Right ventricle myocardium inferior (tissue), 1 donor: ENCODE results near the gene TRABD. TPM values are rescaled to one million over a fixed set of nuclear protein-coding genes. Genes with fewer than 3 reads are reported as not detected.
A peak's percentile ranks its signal among the peaks of the same experiment; 100 is the strongest.
"Not testable (repeated sequence)": the region's sequence is repeated elsewhere in the genome, so short reads cannot be mapped to it uniquely, and the experiment has no call there.

Source experiments
- ATAC-seq: fragments of 200-7000 bp; cut with Tn5 transposase; one replicate; pipeline ENCODE4 v1.9.1; 2020; ENCODE audit warnings: mild to moderate bottlenecking, moderate library complexity
- DNase-seq: peaks from one replicate; pipeline ENCODE4 v3.0.0; 2021; ENCODE audit errors: missing footprints
- intact Hi-C: fragments of 100-400 bp; cut with DNase I; formaldehyde crosslinking; loops from one replicate; pipeline ENCODE4 v1.11.0; 2022
- total RNA-seq: library from RNA; stranded (reverse); fragmentation: NEBNext Ultra II Directional; extraction: Animal tissue kit (Norgen Biotek cat#: 25700); gene quantifications from one replicate; pipeline ENCODE4 v1.2.1, GENCODE V29; 2021
- donor health status: DM: no; HTN: yes; CAD: no; lungs with severe emphysema.

The TRABD gene
- total RNA-seq, 1 donor from 2014 or later, result 22.3 TPM

DNA sequence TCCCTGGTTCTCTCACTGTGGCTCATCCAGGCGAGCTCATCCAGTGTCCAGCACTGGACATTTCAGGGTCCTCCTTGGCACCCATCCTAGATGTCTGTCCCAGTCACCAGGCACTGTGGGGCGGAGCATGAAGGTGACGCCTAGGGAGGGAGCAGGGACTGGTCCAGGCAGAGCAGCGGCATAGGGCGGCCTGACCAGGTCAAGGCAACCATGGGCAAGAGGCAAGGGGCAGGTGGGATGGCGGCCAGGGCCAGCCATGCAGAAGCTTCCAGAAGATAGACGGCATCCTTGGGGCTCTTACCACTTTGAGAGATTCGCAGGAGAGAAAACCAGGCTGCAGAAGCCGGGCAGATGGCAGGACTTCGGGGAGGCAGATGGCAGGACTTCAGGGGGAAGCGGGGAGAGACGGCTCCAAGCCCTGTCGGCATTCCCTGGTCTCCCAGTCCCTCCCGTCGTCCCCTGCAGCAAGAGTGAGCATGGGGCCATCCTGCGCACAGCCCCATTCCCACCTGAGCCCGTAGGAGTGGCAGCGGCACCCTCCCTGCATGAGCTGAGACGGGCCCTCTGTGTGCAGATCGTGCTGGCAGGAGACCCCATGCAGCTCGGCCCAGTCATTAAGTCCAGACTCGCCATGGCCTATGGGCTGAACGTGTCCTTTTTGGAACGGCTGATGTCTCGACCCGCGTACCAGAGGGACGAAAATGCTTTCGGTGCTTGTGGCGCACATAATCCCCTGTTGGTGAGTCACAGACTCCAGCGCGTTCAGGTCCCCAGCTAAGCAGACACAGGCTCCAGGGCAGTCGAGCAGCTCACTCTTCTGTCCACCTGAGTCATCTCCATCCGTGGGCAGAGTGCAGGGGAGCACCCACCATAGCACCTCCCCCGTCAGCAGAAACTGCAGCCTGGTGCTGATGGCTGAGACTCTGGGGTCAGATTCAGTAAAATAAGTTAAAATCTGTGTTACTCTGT lies 35.3 kb upstream of the TRABD start:
- no peak for ATAC-seq
- DNase-seq, result no peak
- intact Hi-C loops, result no loop called here

DNA sequence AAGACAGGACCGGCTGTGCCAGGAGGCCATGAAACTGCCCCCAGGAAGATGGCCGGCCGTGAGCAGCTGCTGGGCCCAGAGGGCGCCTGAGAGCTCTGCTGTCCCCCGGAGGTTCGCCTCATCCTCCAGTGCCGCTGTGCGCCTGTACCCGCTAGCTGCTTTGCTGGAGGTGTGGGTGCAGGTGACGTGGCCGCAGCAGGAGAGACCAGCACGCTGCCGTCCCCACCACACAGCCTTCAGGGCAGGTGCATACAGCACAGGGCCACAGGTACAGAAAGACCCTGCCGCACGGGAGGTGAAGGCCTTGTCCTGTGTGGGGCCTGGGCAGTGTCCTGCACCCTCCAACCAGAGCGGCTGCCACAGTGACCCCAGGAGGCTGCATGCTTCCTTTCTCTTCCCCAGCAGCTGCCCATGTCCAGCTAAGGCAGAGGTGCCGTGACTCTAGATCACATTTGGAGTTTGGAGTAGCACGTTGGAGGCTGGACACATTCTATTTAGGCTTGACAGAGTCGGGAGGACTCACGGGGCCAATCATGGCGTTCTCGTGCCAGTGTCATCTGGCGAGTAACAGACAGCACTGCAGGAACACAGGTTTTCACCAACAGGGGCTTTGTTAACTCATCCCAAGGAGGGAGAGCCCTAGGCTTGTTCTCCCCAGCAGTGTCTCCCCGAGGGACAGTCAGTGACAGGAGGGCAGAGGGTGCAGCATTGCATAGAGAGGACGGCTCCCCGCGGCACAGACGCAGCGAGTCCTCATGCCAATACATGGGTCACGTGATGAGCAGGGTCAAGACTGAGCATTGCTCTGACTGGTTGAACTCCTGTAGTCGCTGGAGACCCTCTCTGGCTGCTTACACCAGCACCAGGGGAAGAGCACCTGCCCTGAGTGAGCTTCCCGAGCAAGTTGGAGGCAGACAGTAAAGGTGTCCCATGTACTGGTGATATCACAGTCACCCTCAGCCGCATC lies 33.9 kb upstream of the TRABD start:
- intact Hi-C loops, result no loop called here
- DNase-seq, result no peak
- ATAC-seq, result no peak

DNA sequence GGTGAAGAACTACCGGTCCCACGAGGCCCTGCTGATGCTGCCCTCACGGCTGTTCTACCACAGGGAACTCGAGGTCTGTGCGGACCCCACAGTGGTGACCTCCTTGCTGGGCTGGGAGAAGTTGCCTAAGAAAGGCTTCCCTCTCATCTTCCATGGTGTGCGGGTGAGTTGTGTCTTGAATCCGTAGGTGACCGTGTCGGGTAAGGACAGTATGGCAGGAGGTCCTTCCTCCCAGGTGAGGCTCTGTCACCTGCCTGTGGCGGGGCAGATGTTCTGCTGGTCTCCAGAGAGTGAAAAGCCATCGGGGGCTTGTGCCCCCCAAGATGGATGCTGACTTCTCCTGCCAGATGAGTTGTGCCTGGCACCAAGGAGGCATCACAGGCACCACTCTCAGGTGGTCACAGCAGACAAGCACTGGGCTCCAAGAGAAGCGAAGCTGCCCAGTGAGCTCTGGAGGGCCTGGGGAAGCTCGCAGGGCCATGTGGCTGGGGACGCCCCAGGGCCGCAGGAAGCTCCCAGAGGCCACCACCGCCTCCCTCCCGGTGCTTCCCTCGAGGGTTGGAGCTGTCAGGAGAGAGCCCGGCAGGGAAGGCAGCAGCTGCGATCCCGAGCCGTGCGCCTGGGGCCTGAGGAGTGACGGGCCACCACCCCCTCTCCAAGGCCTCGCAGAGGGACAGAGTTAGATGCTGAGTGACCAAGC lies 32.5 kb upstream of the TRABD start:
- intact Hi-C loops, result no loop called here
- no peak for DNase-seq
- no peak for ATAC-seq

GRCh38 chr22:50153756-50154140 lies 32.0 kb upstream of the TRABD start:
- intact Hi-C loops, result no loop called here
- DNase-seq (no peak), ATAC-seq (no peak)

GRCh38 chr22:50157709-50158375 lies 27.9 kb upstream of the TRABD start:
- no peak for DNase-seq
- no peak for ATAC-seq
- intact Hi-C loops, result no loop called here

DNA sequence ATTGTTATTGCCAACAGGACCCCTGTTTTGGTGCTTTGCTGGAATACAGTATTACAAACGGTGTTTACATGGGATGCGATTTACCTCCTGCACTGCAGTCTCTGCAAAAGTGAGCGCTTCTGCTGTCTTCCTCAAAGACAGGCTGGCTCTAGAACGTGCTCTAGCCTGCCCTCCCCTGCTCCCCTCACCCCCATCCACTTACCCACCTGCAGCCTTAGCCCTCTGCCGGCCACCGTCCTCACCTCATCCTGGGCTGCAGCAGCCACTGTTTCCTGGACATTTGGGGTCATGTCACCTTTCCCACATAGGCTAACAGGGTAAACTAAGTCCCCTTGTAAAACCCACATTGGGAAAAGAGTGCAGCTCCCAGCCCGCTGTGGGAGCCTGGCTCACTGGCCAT lies 24.8 kb upstream of the TRABD start:
- intact Hi-C loops, result no loop called here
- ATAC-seq (no peak), DNase-seq (no peak)

DNA sequence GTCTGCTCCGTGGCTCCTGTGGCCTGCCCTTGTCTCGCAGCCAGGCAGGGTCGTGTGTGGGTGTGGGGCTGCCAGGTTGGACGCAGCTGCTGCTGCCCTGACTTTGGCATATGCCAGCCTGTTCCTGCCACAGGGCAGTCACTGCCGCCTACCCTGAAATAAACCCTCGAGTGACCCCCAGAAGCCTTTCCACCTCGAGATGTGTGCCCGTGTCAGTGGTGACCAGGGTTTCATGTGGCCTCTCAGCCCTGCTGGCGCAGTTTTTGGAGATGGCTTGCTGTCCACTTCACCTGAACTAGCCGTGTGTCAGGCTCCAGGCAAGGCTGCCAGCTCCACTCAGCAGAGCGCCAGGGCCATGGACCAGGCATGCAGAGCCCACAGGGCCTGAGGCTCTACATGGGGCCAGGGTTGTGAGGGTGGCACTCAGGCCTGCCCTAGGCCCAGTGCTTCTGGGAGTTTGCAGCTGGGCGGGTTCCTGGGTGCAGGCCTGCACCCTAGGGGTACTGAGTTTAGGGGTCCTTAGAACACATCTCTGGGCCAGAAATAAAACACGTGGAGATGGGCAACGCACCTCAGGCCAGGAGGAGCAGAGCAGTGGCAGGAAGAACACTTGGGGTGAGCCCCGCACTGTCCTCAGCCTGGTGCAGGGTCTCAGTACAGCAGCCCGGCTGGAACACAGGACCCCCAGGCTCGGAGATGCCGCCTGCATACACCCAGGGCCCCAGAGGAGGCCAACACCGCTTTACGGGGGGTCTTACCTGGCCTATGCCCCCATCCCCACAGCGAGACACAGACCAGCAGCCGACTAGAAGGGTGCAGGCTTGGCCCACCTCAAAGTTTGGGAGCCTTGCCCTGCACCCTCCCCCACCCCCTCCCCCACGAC lies 24.0 kb upstream of the TRABD start:
- DNase-seq (no peak), ATAC-seq (peak; percentile 20)
- intact Hi-C loops, result no loop called here

GRCh38 chr22:50162391-50162956 lies 23.2 kb upstream of the TRABD start:
- DNase-seq (no peak), ATAC-seq (no peak)
- intact Hi-C loops, result no loop called here

GRCh38 chr22:50165436-50166123 lies 20.1 kb upstream of the TRABD start:
- no peak for DNase-seq
- intact Hi-C loops, result no loop called here
- no peak for ATAC-seq

- DNase-seq (no peak), ATAC-seq (no peak)
- intact Hi-C loops, result no loop called here
These were observed 17.8 kb upstream of the TRABD start for GRCh38 chr22:50167689-50168489.

DNA sequence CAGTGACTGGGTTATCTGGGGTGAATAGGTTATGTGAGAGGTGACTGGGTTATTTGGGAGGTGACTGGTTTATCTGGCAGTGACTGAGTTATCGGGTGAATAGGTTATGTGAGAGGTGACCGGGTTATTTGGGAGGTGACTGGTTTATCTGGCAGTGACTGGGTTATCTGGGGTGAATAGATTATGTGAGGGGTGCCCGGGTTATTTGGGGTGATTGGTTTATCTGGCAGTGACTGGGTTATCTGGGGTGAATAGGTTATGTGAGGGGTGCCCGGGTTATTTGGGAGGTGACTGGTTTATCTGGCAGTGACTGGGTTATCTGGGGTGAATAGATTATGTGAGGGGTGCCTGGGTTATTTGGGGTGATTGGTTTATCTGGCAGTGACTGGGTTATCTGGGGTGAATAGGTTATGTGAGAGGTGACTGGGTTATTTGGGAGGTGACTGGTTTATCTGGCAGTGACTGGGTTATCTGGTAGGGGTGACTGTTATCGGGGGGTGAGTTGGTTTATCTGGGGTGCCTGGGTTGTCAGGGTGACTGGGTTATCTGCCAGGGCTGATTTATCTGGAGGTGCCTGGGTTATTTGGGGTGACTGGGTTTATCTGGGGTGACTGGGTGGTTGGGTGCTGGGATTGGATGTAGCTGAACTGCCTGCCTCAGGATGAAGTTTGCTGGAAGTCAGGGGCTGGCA lies 17.1 kb upstream of the TRABD start:
- ATAC-seq, intact Hi-C loops, DNase-seq: not testable (repeated sequence)

DNA sequence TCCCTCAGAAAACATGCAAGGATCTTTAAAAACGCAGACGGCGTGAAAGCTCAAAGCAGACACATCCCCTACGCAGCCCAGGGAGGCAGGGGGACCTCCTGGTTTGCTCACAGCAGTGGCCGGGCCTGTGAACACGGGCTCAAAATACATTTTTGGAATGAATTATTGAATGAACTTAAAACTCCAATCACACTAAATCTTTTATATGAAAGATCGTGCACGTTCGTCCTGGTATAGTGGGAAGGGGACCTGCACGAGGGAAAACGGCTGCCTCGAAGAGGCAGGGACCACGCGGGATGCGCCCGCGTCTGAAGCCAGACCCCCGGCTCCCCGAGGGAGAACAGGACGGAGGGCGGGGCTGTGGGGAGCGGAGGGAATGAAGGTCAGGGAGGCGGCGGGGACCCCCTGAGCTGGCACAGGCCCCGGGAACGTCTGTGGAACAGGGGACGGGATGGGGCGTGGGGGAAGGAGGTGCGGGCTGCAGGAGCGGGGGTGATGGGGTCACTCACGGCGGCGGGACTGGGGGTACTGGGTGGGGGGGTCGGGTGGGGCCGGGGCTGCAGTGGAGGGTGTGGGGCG lies 16.4 kb upstream of the TRABD start:
- no peak for ATAC-seq
- peak; percentile 58 for DNase-seq
- intact Hi-C loops, result no loop called here

GRCh38 chr22:50169774-50170341 lies 15.9 kb upstream of the TRABD start:
- DNase-seq (peak; percentile 81), ATAC-seq (no peak)
- intact Hi-C loops, result no loop called here

- intact Hi-C loops, result no loop called here
- ATAC-seq, result no peak
- peak; percentile 73 for DNase-seq
These were observed 15.0 kb upstream of the TRABD start, which contains the start of gene PANX2 for GRCh38 chr22:50170453-50171318. Gene PANX2, plus strand, starts transcription at chr22:50170731. Its CDS starts 0 bp downstream, at chr22:50170731.
